GM12878 (cell line): ENCODE results near the gene CCDC80. TPM values are rescaled to one million over a fixed set of nuclear protein-coding genes. Genes with fewer than 3 reads are reported as not detected.

ENCODE experiments used
- ATAC-seq: fragments of 200-7000 bp; cut with Tn5 transposase; 3 replicates; pipeline ENCODE4 v1.9.1; 2020; ENCODE audit warnings: mild to moderate bottlenecking, moderate library complexity
- BruUV-seq: library from RNA; stranded (reverse); fragments of 400-500 nt; replicated peaks from 2 replicates; lab custom pipeline; 2021; lab: Mats Ljungman, UMichigan
- CTCF ChIA-PET: fragments of 300-600 bp; sonication (Branson Sonifier 250); formaldehyde crosslinking; extraction: SDS; loops from one replicate; lab custom pipeline; 2021; ENCODE audit warnings: inconsistent platforms; lab: Yijun Ruan, JAX
- POLR2A ChIA-PET: fragments of 350-600 bp; formaldehyde crosslinking; extraction: SDS; loops from one replicate; lab custom pipeline; 2021; ENCODE audit warnings: inconsistent platforms; lab: Charles Lee
- RAD21 ChIA-PET: fragments of 300-600 bp; sonication (Branson Sonifier 250); formaldehyde crosslinking; loops from one replicate; lab custom pipeline; 2023; ENCODE audit warnings: antibody characterized with exemption; ENCODE audit not compliant: unreplicated experiment; lab: Charles Lee
- SMC1A ChIA-PET: fragments of 300-600 bp; sonication (Branson Sonifier 250); formaldehyde crosslinking; loops from one replicate; lab custom pipeline; 2023; ENCODE audit not compliant: unreplicated experiment, uncharacterized antibody; lab: Charles Lee
- DNase-seq: peaks from one replicate; pipeline ENCODE4 v3.0.0-alpha.2; 2011; ENCODE audit warnings: low read depth, low spot score
- FAIRE-seq: peaks from 3 replicates; lab custom pipeline; 2011; peaks lifted over from hg19 to GRCh38; lab: Jason Lieb, UNC
- H2AFZ ChIP-seq: 2 replicates; pipeline ENCODE4 v1.6.0; 2011; ENCODE audit warnings: low read depth, low read length, control low read depth; ENCODE audit not compliant: control insufficient read depth
- H3K27ac ChIP-seq: 2 replicates; pipeline ENCODE4 v1.5.1; 2011; ENCODE audit warnings: control low read depth; ENCODE audit not compliant: control insufficient read depth, insufficient read depth
- H3K27me3 ChIP-seq, 2 experiments: replicated peaks in 1 of 2; 2 replicates each; pipeline versions ENCODE4 v1.6.0 to v1.6.1; 2011; ENCODE audit warnings: low read length in 1 of 2; ENCODE audit not compliant: control insufficient read depth in 2 of 2, insufficient read depth in 2 of 2
- H3K36me3 ChIP-seq, 2 experiments: 2 replicates each; pipeline ENCODE4 v1.5.1; 2011; ENCODE audit warnings: low read length in 1 of 2; ENCODE audit not compliant: control insufficient read depth in 2 of 2, insufficient read depth in 2 of 2
- H3K4me1 ChIP-seq: 2 replicates; pipeline ENCODE4 v1.6.1; 2011; ENCODE audit warnings: mild to moderate bottlenecking, low read length, moderate library complexity, mixed read lengths; ENCODE audit not compliant: control insufficient read depth, insufficient read depth
- H3K4me2 ChIP-seq: 2 replicates; pipeline ENCODE4 v1.6.0; 2011; ENCODE audit warnings: control low read depth; ENCODE audit not compliant: control insufficient read depth, insufficient read depth
- H3K4me3 ChIP-seq: fragments of 200-600 bp; sonication (generic); 2 replicates; pipeline ENCODE4 v1.5.1; 2016
- H3K79me2 ChIP-seq: 2 replicates; pipeline ENCODE4 v1.6.0; 2011; ENCODE audit warnings: low read length; ENCODE audit not compliant: control insufficient read depth, insufficient read depth
- H3K9ac ChIP-seq: 2 replicates; pipeline ENCODE4 v1.8.0; 2011; ENCODE audit warnings: low read length, control low read depth, mixed read lengths; ENCODE audit not compliant: control insufficient read depth, insufficient read depth
- H3K9me3 ChIP-seq: replicated peaks from 3 replicates; pipeline ENCODE4 v1.5.1; 2011; ENCODE audit warnings: mild to moderate bottlenecking, low read length; ENCODE audit not compliant: control insufficient read depth, insufficient read depth
- H4K20me1 ChIP-seq: 2 replicates; pipeline ENCODE4 v1.6.0; 2011; ENCODE audit not compliant: control insufficient read depth, insufficient read depth
- JUNB ChIP-seq: IDR thresholded peaks from 2 replicates; pipeline ENCODE4 v1.6.1; 2016; ENCODE audit warnings: antibody characterized with exemption, mild to moderate bottlenecking
- REST ChIP-seq: IDR thresholded peaks from 2 replicates; pipeline ENCODE4 v1.6.1; 2012; ENCODE audit warnings: mild to moderate bottlenecking, low read depth, low read length
- RFX5 ChIP-seq: IDR thresholded peaks from 2 replicates; pipeline ENCODE4 v1.6.1; 2011; ENCODE audit warnings: low read depth, low read length, improper control_type of control experiment
- ZNF24 ChIP-seq: fragments of 450-650 bp; IDR thresholded peaks from 2 replicates; pipeline ENCODE4 v1.6.1; 2017; ENCODE audit warnings: antibody characterized with exemption, mild to moderate bottlenecking
- WGBS: methylation state at CpG from one replicate; pipeline ENCODE4 v1.1.6; 2016; ENCODE audit warnings: low lambda C conversion rate; ENCODE audit not compliant: insufficient replicate concordance, insufficient coverage; ENCODE audit errors: missing lambda C conversion rate; 5-methylcytosine and 5-hydroxymethylcytosine counted together
- in situ Hi-C: fragments of 300-500 bp; cut with MboI; formaldehyde crosslinking; loops from 9 replicates; pipeline ENCODE4 v1.14.3; 2018; ENCODE audit warnings: mixed read lengths
- intact Hi-C: fragments of 100-400 bp; cut with micrococcal nuclease; formaldehyde crosslinking; loops from one replicate; pipeline ENCODE4 v1.14.2; 2022; ENCODE audit not compliant: unreplicated experiment
- polyA plus RNA-seq, 11 experiments: library from polyadenylated mRNA; depleted of rRNA in 4 of 11; unstranded in 6 of 11; stranded (reverse) in 5 of 11; fragments of >200 nt; fragmentation: Nextera tagmentation in 4 of 11; fragmentation: Illumina TruSeq in 1 of 11; extraction: Ambion mirVana in 4 of 11; extraction: Trizol in 1 of 11; gene quantifications; 1 replicate in 1 of 11; 2 replicates in 10 of 11; pipeline versions ENCODE4 v1.2.1 to v1.2.3, GENCODE V29; 2011 to 2016; ENCODE audit warnings: inconsistent platforms in 2 of 11, missing spikeins in 2 of 11, low read depth in 1 of 11
- total RNA-seq, 4 experiments: library from RNA; depleted of rRNA in 3 of 4; stranded (reverse); fragments of >200 nt in 3 of 4; fragmentation: Illumina TruSeq in 1 of 4; extraction: Trizol in 1 of 4; gene quantifications; 2 replicates each; pipeline versions ENCODE4 v1.2.1 to v1.2.3, GENCODE V29; 2013 to 2021

Gene CCDC80
- total and polyA plus RNA-seq, 10 of the 15 experiments (the other 5 are each of a cell fraction or from before 2014, with no cell fraction given): 0.01 to 0.59 (median 0.21) TPM; not detected in 5

GRCh38 chr3:112605285-112605684 lies 35.7 kb downstream of the CCDC80 start:
- no peak overlapping the region for H3K4me3 ChIP-seq
- H3K79me2 ChIP-seq: no peaks in the 10 kb centered on the region
- RAD21 ChIA-PET: no interaction called here
- no peak overlapping the region for H3K9ac ChIP-seq
- CTCF ChIA-PET: interaction anchor here (0.9 to 2.3 kb wide), 3 partner anchors 12 to 23 kb away, joined by 4 to 7 read pairs (median 4); no protein-coding TSS in a partner anchor
- no peaks in the 10 kb centered on the region for H4K20me1 ChIP-seq
- peaks cover 0 to 8% of the 10 kb centered on the region in 2 experiments; a peak in 2 of 4 replicates for H3K27me3 ChIP-seq
- 82% methylated on average over 9 of the region's 9 CpGs for WGBS
- peaks cover 16% of the 10 kb centered on the region for H3K4me1 ChIP-seq
- ATAC-seq (no peak), DNase-seq (no peak), FAIRE-seq (no peak)
- no peak overlapping the region for H3K4me2 ChIP-seq
- no peak overlapping the region for H2AFZ ChIP-seq
- BruUV-seq: no TSS peak
- POLR2A ChIA-PET: no interaction called here
- no peaks in the 10 kb centered on the region for H3K9me3 ChIP-seq
- intact Hi-C loops: no loop called here
- TF ChIP-seq RFX5 (no peak), ZNF24 (no peak), REST (no peak), JUNB (no peak)
- TF ChIP-seq, all 136 proteins: peak for 0
- in situ Hi-C loops: no loop called here
- Histone ChIP-seq H3K36me3 (no peaks in the 10 kb centered on the region), H3K27ac (no peak overlapping the region)
- SMC1A ChIA-PET: interaction anchor here (0.8 to 1.6 kb wide), 5 partner anchors 10 to 30 kb away, joined by 3 to 4 read pairs (median 3); no protein-coding TSS in a partner anchor
